Effector CD8-positive, alpha-beta T cell (primary cell): ENCODE results near the gene KLHDC10.
"Not testable (repeated sequence)": the region's sequence is repeated elsewhere in the genome, so short reads cannot be mapped to it uniquely, and the experiment has no call there.

Experiments
- DNase-seq: peaks from one replicate; lab custom pipeline; 2025; lab: John Stamatoyannopoulos, UW
- total RNA-seq, 4 experiments: gene quantifications; one replicate each; lab custom pipeline; 2026; lab: John Stamatoyannopoulos, UW

The KLHDC10 gene, protein sequence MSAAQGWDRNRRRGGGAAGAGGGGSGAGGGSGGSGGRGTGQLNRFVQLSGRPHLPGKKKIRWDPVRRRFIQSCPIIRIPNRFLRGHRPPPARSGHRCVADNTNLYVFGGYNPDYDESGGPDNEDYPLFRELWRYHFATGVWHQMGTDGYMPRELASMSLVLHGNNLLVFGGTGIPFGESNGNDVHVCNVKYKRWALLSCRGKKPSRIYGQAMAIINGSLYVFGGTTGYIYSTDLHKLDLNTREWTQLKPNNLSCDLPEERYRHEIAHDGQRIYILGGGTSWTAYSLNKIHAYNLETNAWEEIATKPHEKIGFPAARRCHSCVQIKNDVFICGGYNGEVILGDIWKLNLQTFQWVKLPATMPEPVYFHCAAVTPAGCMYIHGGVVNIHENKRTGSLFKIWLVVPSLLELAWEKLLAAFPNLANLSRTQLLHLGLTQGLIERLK
- 34.9 to 63.6 (median 55.1) reads per million in 4 experiments for total RNA-seq

DNA sequence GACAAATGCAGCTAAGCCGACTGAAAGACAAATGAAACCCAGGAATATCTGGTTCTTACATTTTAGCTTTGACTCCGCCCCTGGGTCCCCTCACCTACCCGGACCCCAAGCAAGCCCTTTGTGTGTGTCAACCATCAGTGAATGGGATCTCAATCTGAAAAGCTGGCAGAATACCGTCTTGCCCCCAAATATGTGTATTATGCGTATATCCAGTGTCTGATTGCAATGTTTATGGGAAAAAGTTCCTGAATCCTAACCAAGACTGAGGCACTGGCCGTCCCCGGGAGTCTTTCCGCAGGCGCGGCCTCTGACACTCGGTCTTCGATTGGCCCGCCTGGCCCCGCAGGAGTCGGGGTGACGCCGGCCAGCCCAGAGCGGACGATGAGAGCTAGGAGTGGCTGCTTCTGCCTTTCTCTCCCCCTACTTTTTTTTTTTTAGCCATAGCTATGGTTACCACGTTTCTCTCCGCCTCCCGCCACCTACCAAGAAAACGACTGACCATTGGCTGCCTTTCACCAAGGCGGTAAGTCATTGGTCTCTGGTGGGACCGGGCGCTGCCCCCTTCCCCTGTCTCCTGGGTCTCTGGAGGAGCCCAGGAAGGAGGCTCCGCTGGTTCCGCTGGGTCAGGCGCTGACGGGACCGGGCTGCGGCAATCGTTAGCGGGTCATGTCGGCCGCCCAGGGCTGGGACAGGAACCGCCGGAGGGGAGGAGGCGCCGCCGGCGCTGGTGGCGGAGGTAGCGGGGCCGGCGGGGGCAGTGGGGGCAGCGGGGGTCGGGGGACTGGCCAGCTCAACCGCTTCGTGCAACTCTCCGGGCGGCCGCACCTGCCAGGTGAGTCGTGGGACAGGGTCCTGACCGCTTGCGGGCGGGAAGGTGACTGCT is at the start of gene KLHDC10:
TSS of gene KLHDC10 (plus strand) at position 557 of the 883 bp plus-strand sequence. CDS start at position 667, 110 bp downstream.
- peak; percentile 93 for DNase-seq

DNA sequence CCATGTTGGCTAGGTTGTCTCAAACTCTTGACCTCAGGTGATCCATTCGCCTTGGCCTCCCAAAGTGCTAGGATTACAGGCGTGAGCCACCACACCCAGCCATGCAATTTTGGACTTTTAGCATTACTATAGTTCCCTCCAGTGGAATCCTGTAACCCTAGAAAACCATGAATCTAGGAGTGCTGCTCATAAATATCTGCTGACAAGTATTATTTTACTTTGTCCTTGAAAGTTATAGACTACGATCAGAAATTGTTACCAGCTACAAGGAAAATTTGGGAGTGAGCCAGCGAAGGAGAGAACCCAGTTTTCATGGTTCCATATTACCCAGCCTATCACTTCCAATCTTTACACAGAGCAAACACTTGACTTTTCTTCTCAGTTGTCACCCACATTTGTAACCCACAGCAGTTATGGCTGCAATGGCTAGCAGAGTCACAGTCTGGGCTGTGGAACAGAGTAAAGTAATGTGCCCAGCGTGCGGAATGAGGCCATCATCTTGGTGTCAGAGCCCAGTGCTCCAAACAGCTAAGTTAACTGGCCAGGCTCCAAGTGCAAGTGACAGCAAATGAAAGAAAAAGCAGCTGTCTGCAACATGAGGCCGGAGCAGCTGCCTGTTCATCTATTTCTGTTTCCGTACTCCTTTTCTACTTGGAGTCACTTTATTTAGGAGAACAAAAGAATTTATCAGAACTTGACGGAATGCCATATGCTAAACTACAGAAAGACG is 49.1 kb upstream of the KLHDC10 start:
- no peak for DNase-seq

DNA sequence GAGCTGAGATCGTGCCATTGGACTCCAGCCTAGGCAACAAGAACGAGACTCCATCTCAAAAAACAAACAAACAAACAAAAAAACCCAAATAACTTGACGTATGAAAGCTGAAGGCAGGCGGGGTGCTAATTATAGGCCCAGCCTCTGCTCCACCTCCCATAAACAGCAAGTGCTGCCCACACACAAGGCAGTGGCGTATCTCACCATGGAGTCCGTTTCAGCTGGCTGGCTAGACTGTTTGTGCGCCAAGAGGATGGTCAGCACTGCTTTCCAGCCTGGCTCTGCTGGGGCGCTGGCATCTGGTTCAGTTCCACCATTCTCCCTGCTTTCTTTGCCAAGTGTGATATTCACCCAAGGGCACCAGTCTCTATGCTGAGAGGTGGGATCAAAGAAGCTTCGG is 48.2 kb upstream of the KLHDC10 start:
- no peak for DNase-seq

DNA sequence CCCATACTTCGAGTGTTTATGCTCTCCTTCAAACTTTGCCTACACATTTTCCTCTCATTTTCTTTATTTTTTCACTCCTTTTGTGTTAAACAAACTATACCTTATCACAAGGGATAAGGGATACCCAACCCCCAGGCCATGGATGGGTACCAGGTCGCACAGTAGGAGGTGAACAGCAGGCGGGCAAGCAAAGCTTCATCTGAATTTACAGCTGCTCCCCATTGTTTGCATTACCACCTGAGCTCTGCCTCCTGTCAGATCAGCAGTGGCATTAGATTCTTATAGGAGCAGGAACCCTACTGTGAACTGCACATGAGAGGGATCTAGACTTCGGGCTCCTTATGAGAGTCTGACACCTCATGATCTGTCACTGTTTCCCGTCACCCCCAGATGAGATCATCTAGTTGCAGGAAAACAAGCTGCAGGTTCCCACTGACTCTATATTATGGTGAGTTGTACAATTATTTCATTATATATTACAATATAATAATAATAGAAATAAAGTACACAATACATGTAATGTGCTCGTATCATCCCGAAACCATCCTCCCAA is 47.6 kb upstream of the KLHDC10 start:
- no peak for DNase-seq

DNA sequence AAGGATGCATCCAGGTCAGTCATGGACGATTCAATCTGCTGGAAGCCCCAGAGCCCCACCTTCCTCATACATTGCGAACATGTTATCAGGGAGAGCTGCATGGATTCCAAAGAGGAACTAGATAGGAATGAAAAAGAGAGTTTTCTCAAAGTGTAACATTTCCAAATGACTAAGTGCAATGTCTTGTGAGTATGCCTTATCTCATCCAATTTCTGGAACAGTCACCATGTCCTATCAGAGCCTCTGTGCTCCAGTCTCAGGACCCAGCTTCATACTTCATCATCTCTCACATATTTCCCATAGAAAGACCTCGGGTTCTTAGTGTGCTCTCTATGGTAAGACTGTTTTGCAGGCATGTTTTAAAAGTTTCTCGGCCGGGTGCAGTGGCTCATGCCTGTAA is 45.9 kb upstream of the KLHDC10 start:
- no peak for DNase-seq

GRCh38 chr7:130032698-130033097 is 37.6 kb upstream of the KLHDC10 start:
- DNase-seq, result no peak

DNA sequence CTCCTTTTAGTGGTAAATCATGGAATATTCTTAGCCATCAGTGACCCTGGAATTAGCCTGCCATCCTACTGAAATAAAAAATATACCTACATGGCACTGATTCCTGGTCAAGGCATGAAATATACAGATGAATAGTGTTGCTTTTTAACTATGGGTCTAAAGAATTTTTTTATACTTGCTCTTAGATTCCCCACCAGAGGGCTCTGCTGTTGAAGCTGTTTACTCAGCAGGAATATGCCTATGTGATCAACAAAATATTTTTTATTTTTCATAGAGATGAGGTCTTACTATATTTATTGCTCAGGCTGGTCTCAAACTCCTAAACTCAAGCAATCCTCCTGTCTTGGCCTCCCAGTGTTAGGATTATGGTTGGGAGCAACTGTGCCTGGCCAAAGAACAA is 32.6 kb upstream of the KLHDC10 start:
- no peak for DNase-seq

GRCh38 chr7:130040576-130040975 is 29.8 kb upstream of the KLHDC10 start:
- no peak for DNase-seq

DNA sequence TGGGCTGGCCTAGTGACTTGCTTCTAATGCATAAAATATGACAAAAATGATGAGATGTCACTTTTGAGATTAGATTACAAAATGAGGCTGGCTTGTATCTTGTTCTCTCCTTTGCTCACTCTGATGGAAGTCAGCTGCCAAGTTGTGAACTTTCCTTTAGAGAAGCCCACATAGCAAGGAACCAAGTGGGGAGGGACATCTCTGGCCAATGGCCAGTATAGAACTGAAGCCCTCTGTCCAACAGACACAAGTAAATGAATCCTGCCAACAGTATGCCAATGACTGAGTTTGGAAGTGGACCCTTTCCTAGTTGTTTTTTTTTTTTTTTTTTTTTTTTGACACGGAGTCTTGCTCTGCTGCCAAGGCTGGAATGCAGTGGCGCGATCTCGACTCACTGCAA is 22.5 kb upstream of the KLHDC10 start:
- no peak for DNase-seq

DNA sequence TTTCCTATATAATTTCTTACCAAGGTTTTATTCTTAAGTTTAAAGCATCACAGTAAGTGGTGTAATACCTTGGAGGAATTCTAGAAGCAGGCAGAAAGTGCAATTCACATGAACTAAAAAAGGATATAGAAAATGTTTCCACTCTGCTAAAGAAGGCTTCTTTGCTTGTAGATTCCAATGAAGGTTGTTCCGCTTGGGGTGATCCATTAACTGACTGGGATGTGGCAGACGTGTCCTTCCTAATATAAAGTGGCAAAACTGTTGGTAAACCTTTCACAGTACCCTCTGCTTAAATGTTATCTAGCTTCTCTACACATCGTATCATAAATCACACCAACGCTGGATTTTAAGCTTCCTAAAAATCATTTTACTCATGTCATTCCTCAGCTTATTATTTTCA is 21.4 kb upstream of the KLHDC10 start:
- DNase-seq, result no peak

GRCh38 chr7:130052250-130052649 is 18.1 kb upstream of the KLHDC10 start:
- DNase-seq, result not testable (repeated sequence)

GRCh38 chr7:130055198-130055597 is 15.1 kb upstream of the KLHDC10 start:
- DNase-seq, result not testable (repeated sequence)

GRCh38 chr7:130062246-130062645 is 8.1 kb upstream of the KLHDC10 start:
- DNase-seq, result no peak

DNA sequence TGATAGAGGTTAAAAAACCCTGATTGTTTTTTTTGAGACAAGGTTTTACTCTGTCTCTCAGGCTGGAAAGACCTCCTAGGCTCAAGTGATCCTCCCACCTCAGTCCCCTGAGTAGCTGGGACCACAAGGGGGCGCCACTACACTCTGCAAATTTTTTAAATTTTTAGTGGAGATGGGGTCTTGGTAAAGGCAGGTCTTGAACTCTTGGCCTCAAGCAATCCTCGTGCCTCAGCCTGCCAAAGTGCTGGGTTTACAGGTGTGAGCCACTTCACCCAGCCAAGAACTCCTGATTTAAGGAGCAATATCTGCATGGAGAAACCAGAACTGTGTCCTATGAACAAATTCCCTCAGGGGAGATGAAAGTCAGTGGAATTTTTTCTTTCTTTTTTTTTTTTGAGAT is 7.3 kb upstream of the KLHDC10 start:
- peak; percentile 66 for DNase-seq

DNA sequence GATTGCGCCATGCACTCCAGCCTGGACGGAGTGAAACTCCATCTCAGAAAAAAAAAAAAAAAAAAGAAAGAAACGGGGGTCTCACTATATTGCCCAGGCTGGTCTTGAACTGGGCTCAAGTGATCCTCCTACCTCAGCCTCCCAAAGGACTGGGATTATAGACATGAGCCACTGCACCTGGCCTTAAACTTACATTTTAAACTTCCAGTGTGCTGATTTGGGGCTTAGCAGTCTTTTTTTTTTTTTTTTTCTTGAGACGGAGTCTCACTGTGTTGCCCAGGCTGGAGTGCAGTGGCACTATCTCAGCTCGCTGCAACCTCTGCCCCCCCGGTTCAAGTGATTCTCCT is 5.8 kb upstream of the KLHDC10 start:
- not testable (repeated sequence) for DNase-seq

DNA sequence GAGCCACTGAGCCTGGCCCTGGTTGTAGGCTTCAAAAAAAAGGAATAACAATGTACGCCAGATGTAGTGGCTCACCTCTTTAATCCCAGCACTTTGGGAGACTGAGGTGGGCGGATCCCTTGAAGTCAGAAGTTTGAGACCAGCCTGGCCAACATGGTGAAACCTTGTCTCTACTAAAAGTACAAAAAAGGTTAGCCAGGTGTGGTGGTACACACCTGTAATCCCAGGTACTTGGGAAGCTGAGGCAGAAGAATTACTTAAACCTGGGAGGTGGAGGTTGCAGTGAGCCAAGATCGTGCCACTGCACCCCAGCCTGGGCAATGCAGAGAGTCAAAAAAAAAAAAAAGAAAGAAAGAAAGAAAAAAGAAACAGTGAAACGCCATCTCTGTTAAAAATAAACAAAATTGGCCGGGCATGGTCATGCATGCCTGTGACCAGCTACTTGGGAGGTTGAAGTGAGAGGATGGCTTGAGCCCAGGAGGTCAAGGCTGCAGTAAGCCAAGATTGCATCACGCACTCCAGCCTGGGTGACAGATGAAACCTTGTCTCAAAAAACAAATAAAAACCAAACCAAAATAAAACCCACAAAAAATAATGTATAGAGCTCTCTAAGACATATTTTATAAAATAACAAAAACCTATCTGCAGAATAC is 4.7 kb upstream of the KLHDC10 start:
- no peak for DNase-seq

DNA sequence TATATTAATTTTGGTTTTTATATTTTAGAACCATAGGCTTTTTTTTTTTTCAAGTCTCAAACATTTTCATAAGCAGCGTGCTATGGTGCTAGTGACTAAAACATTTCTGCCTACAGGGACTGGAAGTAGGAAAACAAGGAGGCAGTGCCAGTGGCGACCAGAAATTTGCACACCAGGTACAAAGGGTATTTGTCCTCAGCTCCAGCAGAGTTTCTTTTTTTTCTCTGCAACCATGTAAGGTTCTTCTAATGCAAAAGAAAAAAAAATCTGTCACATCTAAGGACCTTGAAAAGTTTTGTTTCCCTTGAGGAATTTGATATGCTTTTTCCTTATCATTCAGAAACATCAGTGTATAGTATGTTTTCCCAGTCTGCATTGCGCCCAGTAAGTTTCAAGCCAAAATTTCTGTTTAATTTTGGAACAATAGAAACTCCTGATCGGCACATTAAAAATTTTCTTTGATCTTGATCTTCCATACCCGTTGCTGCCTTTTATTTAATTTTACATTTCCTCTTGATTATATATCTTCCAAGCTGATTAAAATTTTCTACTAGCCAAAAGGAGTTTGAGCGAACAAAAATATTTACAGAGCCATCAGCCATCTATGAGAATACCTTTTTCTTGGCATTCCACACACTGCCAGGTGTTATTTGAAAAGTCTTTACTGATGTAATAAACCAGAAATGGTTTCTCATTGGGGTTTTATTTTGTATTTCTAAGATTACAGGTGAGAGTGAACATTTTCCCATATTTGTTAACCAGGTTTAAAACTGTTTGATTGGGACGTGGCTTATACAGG is 956 bp upstream of the KLHDC10 start:
- no peak for DNase-seq

- DNase-seq, result no peak
Measured at GRCh38 chr7:130070861-130071622, 708 bp downstream of the KLHDC10 start.

- peak; percentile 48 for DNase-seq
Measured at GRCh38 chr7:130071701-130072622, 1.6 kb downstream of the KLHDC10 start.
